T-helper 2 cell treated with Interferon-gamma antibody and Interleukin-4, amounts not matched to agents 5 μg/mL and 100 μg/mL, for 36 hours (primary cell): ENCODE data around the gene RAB3C.

Experiments used
- DNase-seq: peaks from one replicate; pipeline ENCODE4 v3.0.0; 2021; ENCODE audit warnings: low spot score
- H3K27ac Mint-ChIP-seq: one replicate; pipeline ENCODE4 v1.8.0; 2021; ENCODE audit warnings: mild to moderate bottlenecking, mixed read lengths
- H3K27me3 Mint-ChIP-seq: one replicate; pipeline ENCODE4 v1.8.0; 2021; ENCODE audit warnings: low read depth, mixed read lengths
- H3K36me3 Mint-ChIP-seq: one replicate; pipeline ENCODE4 v1.8.0; 2021; ENCODE audit warnings: low read depth, mixed read lengths
- H3K4me1 Mint-ChIP-seq: one replicate; pipeline ENCODE4 v1.8.0; 2021; ENCODE audit warnings: low read depth, mixed read lengths
- H3K4me3 Mint-ChIP-seq: one replicate; pipeline ENCODE4 v1.8.0; 2022; ENCODE audit warnings: mild to moderate bottlenecking, moderate library complexity, mixed read lengths
- H3K9me3 Mint-ChIP-seq: one replicate; pipeline ENCODE4 v1.8.0; 2021; ENCODE audit warnings: mixed read lengths

Gene RAB3C

DNA sequence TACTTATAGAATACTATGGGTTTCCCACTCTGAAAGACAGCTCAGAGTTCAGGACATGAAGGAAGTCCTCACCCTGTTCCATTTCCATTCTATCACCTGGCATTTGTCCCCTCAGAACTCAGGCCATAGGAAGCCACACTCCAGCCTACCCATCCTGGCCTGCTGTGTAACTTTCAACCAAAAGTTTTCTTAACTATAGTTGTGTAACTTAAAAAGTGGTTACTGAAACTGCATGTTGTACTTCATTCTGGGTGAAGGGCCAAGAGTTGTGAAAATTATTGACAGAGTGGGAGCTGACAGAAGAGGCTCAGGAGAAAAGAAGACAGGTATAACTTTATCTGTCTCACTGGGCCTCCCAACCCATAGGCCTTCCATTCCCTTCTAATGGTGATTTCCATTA is 212.5 kb downstream of the RAB3C start:
- H3K4me1 Mint-ChIP-seq = no peaks in the 10 kb centered on the region

DNA sequence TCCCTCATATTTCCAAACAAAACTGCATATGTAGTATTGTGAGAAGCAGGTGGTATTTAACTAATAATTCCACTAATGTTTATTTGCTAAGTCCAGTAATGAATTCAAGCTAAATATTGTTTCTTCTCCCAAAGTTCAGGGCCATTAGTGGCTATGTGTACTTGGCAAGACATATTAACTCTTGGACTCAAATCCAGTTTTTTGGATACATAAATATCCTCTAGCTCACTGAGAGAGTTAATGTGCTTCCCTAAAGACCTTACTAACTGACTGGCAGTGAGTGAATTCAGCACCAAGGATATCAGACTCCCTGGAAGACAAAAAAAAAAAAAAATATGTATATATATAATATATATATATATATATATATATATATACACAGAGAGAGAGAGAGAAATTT is 214.1 kb downstream of the RAB3C start:
- DNase-seq = no peak
- Mint-ChIP-seq H3K27me3 (peaks cover 3% of the 10 kb centered on the region), H3K4me3 (no peak overlapping the region), H3K9me3 (no peaks in the 10 kb centered on the region), H3K27ac (no peak overlapping the region), H3K4me1 (no peaks in the 10 kb centered on the region), H3K36me3 (no peaks in the 10 kb centered on the region)

More for the DNA sequence above, 212.5 kb downstream of the RAB3C start:
- Mint-ChIP-seq H3K4me3 (no peak overlapping the region), H3K27ac (no peak overlapping the region), H3K36me3 (no peaks in the 10 kb centered on the region), H3K27me3 (peaks cover 3% of the 10 kb centered on the region), H3K9me3 (no peaks in the 10 kb centered on the region)
- DNase-seq = no peak

DNA sequence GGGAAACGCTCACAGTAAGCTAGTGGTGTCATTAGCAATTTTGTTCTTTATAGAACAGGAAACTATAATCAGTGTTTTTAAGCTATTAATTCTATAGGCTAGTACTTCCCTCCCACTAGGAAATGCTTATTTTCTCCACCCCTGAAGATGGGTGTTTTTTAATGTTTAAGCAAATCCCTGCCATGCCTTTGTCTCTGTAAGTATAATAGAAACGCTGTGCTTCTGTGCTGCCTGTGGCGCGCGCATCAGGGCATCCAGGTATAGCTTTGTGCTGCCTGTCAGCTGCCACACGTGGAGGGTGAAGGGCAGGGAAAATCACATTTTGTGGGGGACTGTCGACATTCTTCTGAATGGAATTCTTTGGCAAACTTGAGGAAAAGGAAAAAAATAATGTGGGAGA is 217.5 kb downstream of the RAB3C start:
- H3K27me3 Mint-ChIP-seq = peaks cover 5% of the 10 kb centered on the region
- H3K4me1 Mint-ChIP-seq = no peaks in the 10 kb centered on the region
- H3K4me3 Mint-ChIP-seq = no peak overlapping the region
- no peaks in the 10 kb centered on the region for H3K9me3 Mint-ChIP-seq
- H3K27ac Mint-ChIP-seq = no peak overlapping the region
- H3K36me3 Mint-ChIP-seq = no peaks in the 10 kb centered on the region
- no peak for DNase-seq

DNA sequence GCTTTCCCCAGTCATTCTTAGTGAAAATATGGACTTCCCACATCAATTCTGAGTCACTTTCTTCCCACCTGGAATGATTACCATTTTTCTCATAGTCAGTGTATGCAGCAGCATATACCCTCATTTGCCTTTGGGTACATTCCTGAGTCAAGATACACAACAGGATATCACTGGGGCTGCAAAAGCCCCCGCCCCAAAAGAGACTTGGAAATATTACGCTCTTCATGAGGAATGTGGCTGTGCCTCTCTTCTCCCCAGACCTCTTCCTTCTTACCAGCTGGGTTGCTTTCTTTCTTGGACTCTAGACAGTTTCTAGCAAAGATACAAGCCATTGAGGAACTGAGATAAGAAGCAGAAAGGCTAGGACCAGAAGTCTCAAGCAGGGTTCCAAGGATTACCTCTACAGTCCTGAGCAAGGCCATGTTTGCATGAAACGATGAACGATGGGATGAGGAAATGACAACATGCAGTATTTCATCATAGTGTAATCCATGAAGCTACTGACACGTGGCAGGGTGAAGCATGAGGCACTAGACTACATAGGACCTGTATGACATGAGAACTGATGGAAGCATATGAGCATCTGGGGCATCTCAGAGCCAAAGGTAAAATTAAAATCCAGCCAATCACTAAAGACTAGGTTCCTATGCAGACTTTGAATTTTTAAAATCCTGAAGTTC is 218.1 kb downstream of the RAB3C start:
- Mint-ChIP-seq H3K27ac (no peak overlapping the region), H3K27me3 (peaks cover 8% of the 10 kb centered on the region), H3K36me3 (no peaks in the 10 kb centered on the region), H3K4me3 (no peak overlapping the region), H3K4me1 (no peaks in the 10 kb centered on the region), H3K9me3 (no peaks in the 10 kb centered on the region)
- no peak for DNase-seq

DNA sequence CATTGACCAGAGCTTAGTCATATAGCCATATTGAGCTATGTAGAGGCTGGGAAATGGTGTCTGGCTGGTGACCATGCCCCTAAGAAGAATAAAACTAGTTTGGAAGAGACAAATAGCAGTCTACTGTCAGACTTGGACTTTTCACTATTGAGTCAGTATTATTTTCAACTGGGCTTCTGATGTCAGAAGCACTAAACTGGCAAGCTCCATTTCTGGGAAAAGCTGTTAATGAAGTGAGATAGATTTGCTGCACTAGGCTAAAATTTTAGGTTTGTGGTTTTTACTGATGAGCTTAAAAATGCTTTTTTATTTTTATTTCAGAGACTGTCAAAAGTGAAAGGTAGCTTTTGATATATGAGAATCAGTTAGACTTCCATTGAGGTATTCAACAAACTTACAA is 220.2 kb downstream of the RAB3C start:
- H3K36me3 Mint-ChIP-seq = no peaks in the 10 kb centered on the region
- H3K4me3 Mint-ChIP-seq = no peak overlapping the region

DNA sequence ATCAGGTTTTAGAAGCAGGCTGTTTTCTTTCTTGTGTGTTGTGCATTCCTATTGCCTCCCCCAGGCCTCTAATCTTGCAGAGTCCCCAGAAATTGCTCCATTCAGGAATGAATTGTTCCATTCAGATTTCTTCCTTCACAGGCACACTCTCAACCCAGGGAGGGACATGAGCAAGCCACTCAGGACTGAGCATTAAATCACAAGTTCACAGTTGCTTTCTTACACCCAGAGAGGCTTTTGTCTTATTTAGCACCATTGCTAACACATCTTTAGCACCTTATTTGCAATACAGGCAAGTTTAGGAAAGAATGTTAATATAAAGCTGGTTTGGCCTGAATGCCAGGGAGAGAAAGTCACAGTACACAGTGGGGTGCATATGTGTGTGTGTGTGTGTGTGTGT is 221.4 kb downstream of the RAB3C start:
- DNase-seq = no peak
- Mint-ChIP-seq H3K27me3 (peaks cover 12% of the 10 kb centered on the region), H3K4me3 (no peak overlapping the region), H3K36me3 (no peaks in the 10 kb centered on the region), H3K4me1 (no peaks in the 10 kb centered on the region), H3K27ac (no peak overlapping the region), H3K9me3 (no peaks in the 10 kb centered on the region)

More for the DNA sequence above, 220.2 kb downstream of the RAB3C start:
- Mint-ChIP-seq H3K9me3 (no peaks in the 10 kb centered on the region), H3K27me3 (peaks cover 16% of the 10 kb centered on the region), H3K27ac (no peak overlapping the region), H3K4me1 (no peaks in the 10 kb centered on the region)
- no peak for DNase-seq

DNA sequence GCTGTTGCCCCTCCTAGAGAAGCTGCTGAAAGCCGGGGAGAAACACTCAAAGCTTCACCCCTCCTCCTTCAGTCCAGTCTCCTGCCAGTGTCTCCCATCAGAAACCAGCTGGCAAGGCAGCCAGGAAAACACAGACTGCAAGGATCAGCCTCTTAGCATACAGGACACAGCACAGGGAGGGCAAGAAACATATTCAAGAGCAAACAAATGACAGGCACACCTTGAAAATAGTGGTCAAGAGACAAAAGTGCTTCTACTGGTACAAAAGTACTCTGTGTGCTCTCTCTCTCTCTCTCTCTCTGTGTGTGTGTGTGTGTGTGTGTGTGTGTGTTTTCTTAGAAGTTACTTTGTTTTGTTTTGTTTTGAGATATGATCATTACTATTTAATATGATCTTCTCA is 227.2 kb downstream of the RAB3C start:
- Mint-ChIP-seq H3K27ac (no peak overlapping the region), H3K4me1 (no peaks in the 10 kb centered on the region), H3K4me3 (no peak overlapping the region), H3K36me3 (no peaks in the 10 kb centered on the region), H3K9me3 (no peaks in the 10 kb centered on the region), H3K27me3 (peaks cover 12% of the 10 kb centered on the region)
- no peak for DNase-seq

DNA sequence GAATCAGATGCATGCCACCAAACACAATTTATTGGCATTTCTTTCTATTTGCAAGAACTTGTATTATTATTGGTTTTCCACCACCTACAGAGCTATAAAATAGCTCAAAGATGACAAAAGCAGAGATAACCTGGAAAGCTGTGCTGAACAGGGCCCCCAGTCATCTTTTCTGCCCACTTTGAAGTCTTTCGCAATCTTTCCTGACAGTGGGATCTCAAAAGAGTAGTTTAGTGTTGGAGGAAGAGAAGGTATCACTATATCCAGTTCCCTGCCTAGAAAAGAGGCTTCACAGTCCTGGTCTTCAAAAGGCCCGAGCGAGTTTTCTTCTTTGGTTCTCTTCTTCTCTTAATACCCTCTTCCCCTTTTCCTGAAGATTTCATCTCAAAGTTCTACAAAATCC is 231.0 kb downstream of the RAB3C start:
- Mint-ChIP-seq H3K27me3 (no peaks in the 10 kb centered on the region), H3K4me1 (no peaks in the 10 kb centered on the region), H3K36me3 (no peaks in the 10 kb centered on the region), H3K27ac (no peak overlapping the region), H3K4me3 (no peak overlapping the region), H3K9me3 (no peaks in the 10 kb centered on the region)
- no peak for DNase-seq

DNA sequence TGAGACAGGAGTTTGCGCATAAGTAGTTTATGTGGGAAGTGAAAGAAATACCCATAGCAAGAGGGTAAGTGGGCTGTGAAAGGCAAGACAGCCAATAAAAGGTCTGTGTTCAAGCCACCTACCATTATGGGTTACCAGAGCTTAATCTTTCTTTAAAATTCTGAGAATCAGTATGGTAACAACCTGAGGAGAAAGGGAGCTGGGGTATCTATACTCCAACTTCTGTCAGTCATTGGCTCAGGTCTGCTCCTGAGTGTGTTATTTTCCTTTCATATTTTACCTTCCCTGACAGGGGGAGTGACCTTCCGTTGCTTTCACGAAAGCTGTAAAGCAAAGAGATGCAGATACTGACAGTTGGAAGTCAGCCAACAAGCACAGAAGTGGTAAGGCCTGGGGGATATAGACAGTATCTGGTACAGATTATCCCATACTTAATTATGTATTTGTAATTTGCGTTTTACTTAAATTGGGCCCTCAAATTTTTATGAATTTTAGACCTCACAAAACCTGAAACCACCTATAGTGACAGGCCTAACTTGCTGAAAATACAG is 233.4 kb downstream of the RAB3C start:
- Mint-ChIP-seq H3K9me3 (no peaks in the 10 kb centered on the region), H3K27ac (no peak overlapping the region), H3K27me3 (no peaks in the 10 kb centered on the region), H3K36me3 (no peaks in the 10 kb centered on the region), H3K4me3 (no peak overlapping the region), H3K4me1 (no peaks in the 10 kb centered on the region)
- DNase-seq = no peak

DNA sequence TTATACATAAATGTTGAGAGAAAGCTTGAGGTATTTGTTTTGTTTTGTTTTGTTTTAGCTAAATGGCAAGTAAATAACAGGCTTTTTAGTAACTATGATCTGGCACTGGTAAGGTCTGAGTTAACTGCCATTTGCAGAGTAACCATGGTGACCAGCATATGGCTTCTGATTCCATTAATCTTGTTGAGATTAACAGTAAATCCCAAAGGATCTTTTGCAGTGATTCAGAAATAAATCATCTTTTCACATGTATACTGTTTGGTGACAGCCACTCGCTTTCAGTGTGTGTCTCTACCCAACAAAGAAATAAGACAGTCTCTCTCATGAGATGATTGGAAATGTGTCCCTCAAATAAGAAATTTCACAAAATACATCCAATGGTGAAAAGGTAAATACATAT is 235.6 kb downstream of the RAB3C start:
- no peak overlapping the region for H3K27ac Mint-ChIP-seq
- no peaks in the 10 kb centered on the region for H3K9me3 Mint-ChIP-seq
- H3K4me3 Mint-ChIP-seq = no peak overlapping the region
- DNase-seq = no peak
- no peaks in the 10 kb centered on the region for H3K4me1 Mint-ChIP-seq
- no peaks in the 10 kb centered on the region for H3K27me3 Mint-ChIP-seq
- no peaks in the 10 kb centered on the region for H3K36me3 Mint-ChIP-seq

DNA sequence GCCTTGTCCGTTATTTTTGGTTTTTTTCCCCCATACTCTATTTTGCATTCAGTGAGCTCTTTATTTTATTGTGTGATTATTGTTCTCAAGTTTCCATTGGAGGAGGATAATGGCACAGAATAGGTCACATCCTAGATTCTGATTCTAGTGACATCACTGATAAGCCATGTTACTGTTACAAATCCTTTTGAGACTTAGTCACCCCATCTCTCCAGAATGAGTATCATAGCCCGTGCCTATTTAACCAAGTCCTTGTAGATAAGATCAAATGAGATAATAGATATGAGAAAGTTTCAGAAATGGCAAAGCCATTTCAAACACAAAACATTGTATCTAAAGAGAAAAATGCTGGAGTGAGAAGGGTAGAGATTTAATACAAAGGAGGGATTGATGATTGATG is 242.6 kb downstream of the RAB3C start:
- no peaks in the 10 kb centered on the region for H3K36me3 Mint-ChIP-seq
- no peak overlapping the region for H3K4me3 Mint-ChIP-seq
- no peaks in the 10 kb centered on the region for H3K27me3 Mint-ChIP-seq
- peaks cover 3% of the 10 kb centered on the region for H3K4me1 Mint-ChIP-seq
- DNase-seq = no peak
- no peaks in the 10 kb centered on the region for H3K9me3 Mint-ChIP-seq
- no peak overlapping the region for H3K27ac Mint-ChIP-seq

DNA sequence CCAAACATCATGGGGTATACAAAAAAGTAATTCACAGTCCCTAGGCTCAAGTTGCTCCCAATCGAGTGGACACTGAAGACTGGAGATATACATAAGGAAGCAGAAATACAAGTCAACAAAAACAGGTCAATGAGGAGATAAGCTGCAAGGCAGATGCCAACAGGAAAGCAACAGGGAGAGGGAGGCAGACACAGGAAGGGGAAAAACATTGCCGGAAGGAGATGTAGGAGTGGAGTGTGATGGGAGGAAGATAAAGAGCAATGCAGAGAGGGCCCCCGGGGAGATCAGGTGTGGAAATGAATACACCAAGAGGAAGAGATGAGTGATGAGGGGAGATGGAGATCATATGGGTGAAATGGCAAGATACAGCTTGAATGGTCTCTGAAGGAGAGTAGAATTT is 243.0 kb downstream of the RAB3C start:
- H3K36me3 Mint-ChIP-seq = no peaks in the 10 kb centered on the region
- H3K27ac Mint-ChIP-seq = no peak overlapping the region
- H3K9me3 Mint-ChIP-seq = no peaks in the 10 kb centered on the region
- no peak overlapping the region for H3K4me3 Mint-ChIP-seq
- H3K27me3 Mint-ChIP-seq = no peaks in the 10 kb centered on the region
- H3K4me1 Mint-ChIP-seq = peaks cover 3% of the 10 kb centered on the region
- no peak for DNase-seq

DNA sequence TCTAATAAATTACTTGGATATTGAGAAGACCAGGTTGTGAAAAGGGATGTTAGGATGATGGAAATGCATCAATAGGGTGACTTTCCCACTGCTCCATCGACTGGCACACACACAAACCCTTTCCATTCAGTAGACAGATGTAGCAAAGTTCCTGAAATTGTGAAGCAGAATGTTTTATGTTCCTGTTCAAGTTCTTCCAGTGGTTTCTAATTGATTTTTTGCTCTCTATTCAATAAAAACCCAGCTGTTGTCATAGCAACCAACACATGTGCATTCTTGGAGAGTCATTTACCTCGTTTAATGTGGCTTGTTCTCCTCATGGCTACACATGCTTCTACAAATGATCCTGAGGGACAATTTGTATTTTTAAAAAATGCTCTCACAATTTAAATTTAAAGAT is 244.6 kb downstream of the RAB3C start:
- H3K36me3 Mint-ChIP-seq = no peaks in the 10 kb centered on the region
- H3K4me1 Mint-ChIP-seq = peaks cover 3% of the 10 kb centered on the region
- no peak overlapping the region for H3K27ac Mint-ChIP-seq
- H3K4me3 Mint-ChIP-seq = no peak overlapping the region
- DNase-seq = no peak
- no peaks in the 10 kb centered on the region for H3K27me3 Mint-ChIP-seq
- H3K9me3 Mint-ChIP-seq = no peaks in the 10 kb centered on the region

DNA sequence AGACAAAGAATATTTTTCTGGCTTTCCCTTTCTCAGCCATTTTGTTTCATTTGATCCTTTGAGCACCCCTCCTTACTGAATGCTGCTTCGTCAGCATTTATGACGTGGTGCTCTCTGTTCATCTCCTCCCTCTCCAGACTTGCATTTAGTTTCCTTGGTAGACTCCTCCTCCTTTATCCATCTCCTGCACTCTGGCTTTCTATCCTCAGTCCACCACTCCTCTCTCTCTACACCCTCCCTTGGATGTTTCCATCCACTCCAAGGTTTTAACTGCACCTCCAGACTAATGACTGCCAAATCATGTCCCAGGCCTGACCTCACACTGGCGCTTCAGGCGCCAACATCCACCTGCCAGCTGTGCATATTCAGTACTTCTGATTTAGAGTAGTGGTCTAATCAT is 245.4 kb downstream of the RAB3C start:
- H3K4me3 Mint-ChIP-seq = no peak overlapping the region
- no peaks in the 10 kb centered on the region for H3K36me3 Mint-ChIP-seq
- no peaks in the 10 kb centered on the region for H3K9me3 Mint-ChIP-seq
- H3K27me3 Mint-ChIP-seq = no peaks in the 10 kb centered on the region
- H3K4me1 Mint-ChIP-seq = peaks cover 3% of the 10 kb centered on the region
- DNase-seq = no peak
- no peak overlapping the region for H3K27ac Mint-ChIP-seq
